Osteocyte (in vitro differentiated cells): ENCODE results near the gene PIP4K2B. TPM values are rescaled to one million over a fixed set of nuclear protein-coding genes. Genes with fewer than 3 reads are reported as not detected.
A peak's percentile ranks its signal among the peaks of the same experiment; 100 is the strongest.

Source experiments
- DNase-seq: peaks from one replicate; pipeline ENCODE4 v3.0.0; 2021; ENCODE audit warnings: mixed read lengths; ENCODE audit not compliant: unreplicated experiment; ENCODE audit errors: extremely low spot score
- H3K27ac Mint-ChIP-seq: one replicate; pipeline ENCODE4 v1.8.0; 2021; ENCODE audit warnings: mild to moderate bottlenecking, mixed read lengths; ENCODE audit not compliant: unreplicated experiment
- H3K27me3 Mint-ChIP-seq: one replicate; pipeline ENCODE4 v1.8.0; 2021; ENCODE audit warnings: mixed read lengths; ENCODE audit not compliant: unreplicated experiment
- H3K36me3 Mint-ChIP-seq: one replicate; pipeline ENCODE4 v1.8.0; 2021; ENCODE audit warnings: mixed read lengths; ENCODE audit not compliant: unreplicated experiment
- H3K4me1 Mint-ChIP-seq: one replicate; pipeline ENCODE4 v1.8.0; 2021; ENCODE audit warnings: mixed read lengths; ENCODE audit not compliant: unreplicated experiment
- H3K4me3 Mint-ChIP-seq: one replicate; pipeline ENCODE4 v1.8.0; 2021; ENCODE audit warnings: mild to moderate bottlenecking, moderate library complexity, mixed read lengths; ENCODE audit not compliant: unreplicated experiment
- H3K9me3 Mint-ChIP-seq: one replicate; pipeline ENCODE4 v1.8.0; 2021; ENCODE audit warnings: mixed read lengths; ENCODE audit not compliant: unreplicated experiment
- total RNA-seq: library from RNA; stranded (reverse); gene quantifications from 2 replicates; pipeline ENCODE4 v1.2.1, GENCODE V29; 2021
- TF ChIP-seq, protein P1 (sequence below): fragments of 200-600 bp; sonication (generic); IDR thresholded peaks from 2 replicates; pipeline ENCODE4 v1.5.0; 2021; ENCODE audit warnings: antibody characterized with exemption, mild to moderate bottlenecking, moderate library complexity

PIP4K2B gene
- total RNA-seq, 1 donor from 2014 or later = 77.4 TPM

DNA sequence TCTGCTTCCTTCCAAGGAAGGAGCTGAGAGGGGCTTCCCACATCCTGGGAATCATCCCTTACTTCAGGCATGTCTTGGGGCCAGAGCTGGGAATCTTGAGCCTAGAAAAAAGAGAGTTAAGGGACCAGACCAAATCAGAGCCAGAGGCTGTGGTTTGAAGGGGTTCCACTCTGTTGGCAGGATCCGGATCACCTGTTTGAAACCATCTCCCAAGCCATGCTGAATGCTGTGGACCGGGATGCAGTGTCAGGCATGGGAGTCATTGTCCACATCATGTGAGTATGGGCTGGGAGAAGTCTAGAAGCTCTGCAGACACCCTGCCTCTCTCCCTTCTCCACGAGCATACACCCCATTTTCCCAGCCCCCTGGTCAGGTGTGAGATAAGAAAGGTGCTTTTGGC lies 37.1 kb downstream of the PIP4K2B start:
- H3K27ac Mint-ChIP-seq = no peak overlapping the region
- H3K9me3 Mint-ChIP-seq = no peaks in the 10 kb centered on the region
- no peaks in the 10 kb centered on the region for H3K27me3 Mint-ChIP-seq
- no peak overlapping the region for H3K4me3 Mint-ChIP-seq
- peaks cover 32% of the 10 kb centered on the region for H3K36me3 Mint-ChIP-seq
- no peak for DNase-seq
- H3K4me1 Mint-ChIP-seq = no peaks in the 10 kb centered on the region
- TF ChIP-seq, protein P1, sequence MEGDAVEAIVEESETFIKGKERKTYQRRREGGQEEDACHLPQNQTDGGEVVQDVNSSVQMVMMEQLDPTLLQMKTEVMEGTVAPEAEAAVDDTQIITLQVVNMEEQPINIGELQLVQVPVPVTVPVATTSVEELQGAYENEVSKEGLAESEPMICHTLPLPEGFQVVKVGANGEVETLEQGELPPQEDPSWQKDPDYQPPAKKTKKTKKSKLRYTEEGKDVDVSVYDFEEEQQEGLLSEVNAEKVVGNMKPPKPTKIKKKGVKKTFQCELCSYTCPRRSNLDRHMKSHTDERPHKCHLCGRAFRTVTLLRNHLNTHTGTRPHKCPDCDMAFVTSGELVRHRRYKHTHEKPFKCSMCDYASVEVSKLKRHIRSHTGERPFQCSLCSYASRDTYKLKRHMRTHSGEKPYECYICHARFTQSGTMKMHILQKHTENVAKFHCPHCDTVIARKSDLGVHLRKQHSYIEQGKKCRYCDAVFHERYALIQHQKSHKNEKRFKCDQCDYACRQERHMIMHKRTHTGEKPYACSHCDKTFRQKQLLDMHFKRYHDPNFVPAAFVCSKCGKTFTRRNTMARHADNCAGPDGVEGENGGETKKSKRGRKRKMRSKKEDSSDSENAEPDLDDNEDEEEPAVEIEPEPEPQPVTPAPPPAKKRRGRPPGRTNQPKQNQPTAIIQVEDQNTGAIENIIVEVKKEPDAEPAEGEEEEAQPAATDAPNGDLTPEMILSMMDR = no peak

DNA sequence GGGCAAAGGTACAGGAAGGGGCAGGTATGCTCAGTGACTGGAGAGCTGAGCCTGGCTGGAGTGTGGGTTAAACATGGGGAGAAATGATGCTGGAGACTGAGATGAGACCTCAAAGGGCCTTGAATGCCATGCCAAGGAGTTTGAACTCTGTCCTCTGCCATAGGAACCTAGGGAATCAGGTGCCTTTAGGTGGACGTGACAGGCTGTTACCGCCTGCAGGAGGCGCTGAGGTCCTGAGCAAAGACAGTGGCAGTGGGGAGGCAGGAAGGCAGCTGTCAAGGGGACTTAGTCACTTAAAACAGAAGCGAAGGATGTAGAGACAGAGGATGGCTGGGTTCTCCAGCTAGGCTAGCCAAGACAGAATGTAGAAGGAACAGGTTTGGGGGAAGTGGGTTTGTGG lies 37.7 kb downstream of the PIP4K2B start:
- Mint-ChIP-seq H3K4me1 (no peaks in the 10 kb centered on the region), H3K9me3 (no peaks in the 10 kb centered on the region), H3K36me3 (peaks cover 31% of the 10 kb centered on the region), H3K4me3 (no peak overlapping the region), H3K27me3 (no peaks in the 10 kb centered on the region), H3K27ac (no peak overlapping the region)
- DNase-seq = no peak
- TF ChIP-seq, protein P1 = peak; percentile 44

DNA sequence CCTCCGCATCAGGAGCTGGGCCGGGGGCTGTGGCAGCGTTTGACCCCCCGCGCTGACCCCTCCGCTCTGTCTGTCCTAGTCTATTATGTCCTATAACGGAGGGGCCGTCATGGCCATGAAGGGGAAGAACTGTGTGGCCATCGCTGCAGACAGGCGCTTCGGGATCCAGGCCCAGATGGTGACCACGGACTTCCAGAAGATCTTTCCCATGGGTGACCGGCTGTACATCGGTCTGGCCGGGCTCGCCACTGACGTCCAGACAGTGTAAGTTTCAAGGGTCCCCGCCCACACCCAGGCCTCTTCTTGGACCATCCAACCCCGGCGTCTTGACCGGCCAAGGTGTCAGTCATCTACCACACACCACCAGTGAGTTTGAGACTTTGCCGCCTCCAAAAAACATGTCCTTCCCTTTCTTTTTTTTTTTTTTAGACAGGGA lies 46.3 kb downstream of the PIP4K2B start:
- H3K27me3 Mint-ChIP-seq = no peaks in the 10 kb centered on the region
- H3K4me3 Mint-ChIP-seq = peak overlapping the region; percentile 99
- H3K9me3 Mint-ChIP-seq = no peaks in the 10 kb centered on the region
- no peak for DNase-seq
- peak overlapping the region; percentile 98 for H3K27ac Mint-ChIP-seq
- H3K36me3 Mint-ChIP-seq = peaks cover 12% of the 10 kb centered on the region
- TF ChIP-seq, protein P1 = no peak
- peaks cover 40% of the 10 kb centered on the region for H3K4me1 Mint-ChIP-seq

DNA sequence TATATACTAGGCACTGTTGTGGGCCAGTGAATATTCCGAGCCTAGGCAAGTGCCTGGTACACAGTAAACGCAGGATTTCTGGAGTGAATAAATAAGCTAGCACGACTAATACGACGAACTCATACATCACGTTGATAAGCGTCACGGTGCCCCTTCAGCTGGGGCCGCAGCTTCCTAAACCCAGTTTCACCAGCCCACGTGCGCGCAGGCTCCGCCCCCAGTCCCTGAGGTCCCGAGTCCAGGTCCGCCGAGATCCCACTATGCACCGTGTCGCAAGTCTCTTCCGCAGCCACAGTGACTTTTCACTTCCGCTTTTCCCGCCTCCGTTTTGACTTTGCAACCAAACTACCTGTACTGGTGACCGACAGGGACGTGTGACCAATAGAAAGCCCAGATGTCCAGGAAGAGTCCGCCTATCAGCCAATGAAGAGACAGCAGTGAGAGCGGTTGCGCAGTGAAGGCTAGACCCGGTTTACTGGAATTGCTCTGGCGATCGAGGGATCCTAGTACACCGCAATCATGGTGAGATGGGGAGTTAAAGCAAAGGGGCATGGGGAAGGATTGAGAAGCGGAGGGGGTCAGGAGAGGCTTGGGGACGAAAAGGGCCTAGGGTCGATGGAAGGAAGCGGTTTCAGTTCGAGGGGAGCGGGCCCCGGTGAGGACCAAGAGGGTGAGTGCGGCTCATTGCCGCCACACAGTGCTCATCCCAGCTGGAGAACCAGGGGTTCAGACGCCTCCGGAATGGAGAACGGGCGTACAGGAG lies 46.9 kb downstream of the PIP4K2B start, which contains the start of gene PSMB3:
PSMB3 (plus strand) TSS at position 434 of the 763 bp plus-strand sequence; CDS start at position 520, 86 bp downstream.
- peak; percentile 97 for DNase-seq
- Mint-ChIP-seq H3K27ac (peak within 1 kb of the TSS; percentile 98), H3K4me3 (peak within 1 kb of the TSS; percentile 99), H3K4me1 (peaks cover 40% of the 10 kb centered on the region), H3K27me3 (no peaks in the 10 kb centered on the region), H3K9me3 (no peaks in the 10 kb centered on the region), H3K36me3 (peaks cover 12% of the 10 kb centered on the region)
- TF ChIP-seq, protein P1 = no peak

DNA sequence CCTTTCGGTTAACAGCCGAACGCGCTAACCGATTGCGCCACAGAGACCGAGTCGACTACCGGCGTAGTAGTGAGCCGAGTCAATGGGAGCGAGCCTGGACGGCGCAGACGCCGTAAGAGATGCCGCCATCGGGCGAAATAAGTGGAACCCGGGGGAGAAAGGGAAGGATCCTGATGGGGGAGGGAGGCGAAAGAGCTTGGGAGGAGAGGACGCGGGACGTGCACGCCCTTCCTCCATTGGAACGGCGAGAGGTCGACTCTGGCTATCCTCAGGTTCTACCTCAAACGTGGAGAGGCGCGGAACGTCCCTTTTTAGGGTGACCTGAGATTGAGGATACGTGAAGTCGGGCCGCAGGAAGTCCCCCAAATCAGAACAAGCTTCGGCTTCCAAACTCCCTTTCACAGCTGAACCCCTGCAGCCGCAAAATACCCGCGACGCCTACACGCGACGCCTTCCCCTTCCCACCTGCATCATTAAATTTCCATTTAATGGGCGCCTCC lies 47.5 kb downstream of the PIP4K2B start:
- Mint-ChIP-seq H3K4me3 (peak overlapping the region; percentile 99), H3K36me3 (peaks cover 12% of the 10 kb centered on the region), H3K4me1 (peaks cover 40% of the 10 kb centered on the region), H3K9me3 (no peaks in the 10 kb centered on the region), H3K27ac (peak overlapping the region; percentile 98), H3K27me3 (no peaks in the 10 kb centered on the region)
- TF ChIP-seq, protein P1 = no peak
- DNase-seq = peak; percentile 95
